ENCODE results near the gene SLC35B2. TPM values are rescaled to one million over a fixed set of nuclear protein-coding genes. Genes with fewer than 3 reads are reported as not detected.

Gene SLC35B2
- total RNA-seq, 1 experiment from 2014 or later = 90.6 TPM

DNA sequence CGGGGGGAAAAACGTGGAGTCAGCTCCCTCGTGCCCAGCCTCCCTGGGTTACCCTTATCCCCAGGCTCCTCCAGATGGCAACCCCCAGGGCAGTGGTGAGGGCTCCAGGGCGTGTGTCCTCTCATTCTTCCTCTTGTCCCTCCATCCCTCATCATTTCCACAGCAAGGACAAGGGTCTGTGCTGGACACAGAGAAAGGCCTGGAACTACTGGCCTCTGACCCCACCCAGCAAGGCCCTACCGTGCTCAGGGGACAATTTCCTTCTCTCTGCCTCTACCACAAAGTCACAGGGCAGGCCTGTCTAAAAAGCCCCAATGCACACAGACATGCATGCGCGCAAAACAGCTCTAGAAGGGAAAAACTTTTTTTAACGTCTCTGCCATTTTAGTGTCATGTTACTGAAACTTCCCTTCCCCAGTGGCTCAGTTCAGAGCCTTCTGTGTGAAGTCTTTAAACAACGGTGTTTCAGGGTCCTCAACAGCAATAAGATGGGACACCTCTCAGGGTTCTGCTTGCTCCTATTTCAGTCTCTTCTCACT, 1.1 kb upstream of the SLC35B2 start:
- intact Hi-C loops (cut with micrococcal nuclease) = no loop called here
- CTCF ChIA-PET = no interaction called here

DNA sequence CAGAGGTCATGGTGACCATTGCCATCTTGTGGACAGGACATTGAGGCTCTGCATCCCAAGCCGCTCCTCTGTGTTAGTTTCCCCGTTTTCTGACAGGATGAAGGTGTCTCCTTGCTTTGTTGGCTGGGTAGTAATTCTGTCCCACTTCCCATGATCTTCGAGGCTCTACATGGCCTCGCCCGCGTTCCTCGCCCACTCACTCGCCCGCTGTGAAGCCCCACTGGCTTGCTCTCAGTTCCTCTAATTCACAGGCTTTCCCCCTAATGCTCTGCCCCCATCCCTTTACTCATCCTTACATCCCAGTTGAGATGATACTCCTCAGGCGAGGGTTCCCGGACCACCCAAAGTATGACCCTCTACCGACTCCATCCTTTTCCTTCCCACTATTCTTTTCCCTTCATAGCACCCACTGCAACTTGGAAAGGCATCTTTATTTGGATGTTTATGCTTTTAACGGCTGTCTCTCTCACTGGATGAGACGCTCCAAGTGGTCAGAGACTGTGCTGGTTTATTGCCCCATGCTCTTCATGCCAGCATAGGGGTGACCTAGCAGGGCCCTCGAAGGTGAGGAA, 511 bp upstream of the SLC35B2 start:
- H3F3A ChIP-seq (ENCODE audit: low read length, unreplicated experiment) = peaks cover 27% of the 10 kb centered on the region
- BruUV-seq (replicated peaks) = no TSS peak
- ChIA-PET POLR2A (ENCODE audit: unreplicated experiment) (no interaction called here), CTCF (interaction anchor here (1.7 kb wide), 1 partner anchor 36 kb away, joined by 15 read pairs; no protein-coding TSS in a partner anchor)
- H3K4me2 ChIP-seq (ENCODE audit: low read length) = peak overlapping the region; percentile 100
- no peak for ATAC-seq
- H3K27ac ChIP-seq (ENCODE audit: low read length) = no peak overlapping the region
- H3K9me2 ChIP-seq (replicated peaks; ENCODE audit: low read length) = no peaks in the 10 kb centered on the region
- no peaks in the 10 kb centered on the region for H3K9me3 ChIP-seq (ENCODE audit: low read length)
- TF ChIP-seq EZH2 (IDR thresholded peaks at IDR 0.05; ENCODE audit: low read length, unreplicated experiment) (no peak), EZH2phosphoT487 (IDR thresholded peaks at IDR 0.05; ENCODE audit: borderline replicate concordance, low read length) (no peak)
- TF ChIP-seq, protein P1, sequence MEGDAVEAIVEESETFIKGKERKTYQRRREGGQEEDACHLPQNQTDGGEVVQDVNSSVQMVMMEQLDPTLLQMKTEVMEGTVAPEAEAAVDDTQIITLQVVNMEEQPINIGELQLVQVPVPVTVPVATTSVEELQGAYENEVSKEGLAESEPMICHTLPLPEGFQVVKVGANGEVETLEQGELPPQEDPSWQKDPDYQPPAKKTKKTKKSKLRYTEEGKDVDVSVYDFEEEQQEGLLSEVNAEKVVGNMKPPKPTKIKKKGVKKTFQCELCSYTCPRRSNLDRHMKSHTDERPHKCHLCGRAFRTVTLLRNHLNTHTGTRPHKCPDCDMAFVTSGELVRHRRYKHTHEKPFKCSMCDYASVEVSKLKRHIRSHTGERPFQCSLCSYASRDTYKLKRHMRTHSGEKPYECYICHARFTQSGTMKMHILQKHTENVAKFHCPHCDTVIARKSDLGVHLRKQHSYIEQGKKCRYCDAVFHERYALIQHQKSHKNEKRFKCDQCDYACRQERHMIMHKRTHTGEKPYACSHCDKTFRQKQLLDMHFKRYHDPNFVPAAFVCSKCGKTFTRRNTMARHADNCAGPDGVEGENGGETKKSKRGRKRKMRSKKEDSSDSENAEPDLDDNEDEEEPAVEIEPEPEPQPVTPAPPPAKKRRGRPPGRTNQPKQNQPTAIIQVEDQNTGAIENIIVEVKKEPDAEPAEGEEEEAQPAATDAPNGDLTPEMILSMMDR (conservative IDR thresholded peaks at IDR 0.05; ENCODE audit: low read depth, low read length) = 0 out of 2 replicates have a peak, but pooled peaks have one; percentile 18
- peaks cover 31% of the 10 kb centered on the region for H4K20me1 ChIP-seq (ENCODE audit: low read length)
- H3K79me2 ChIP-seq (ENCODE audit: low read length) = peaks cover 23% of the 10 kb centered on the region
- H3K9ac ChIP-seq (ENCODE audit: low read length) = peak overlapping the region; percentile 91; the same call in 1 of the 2 replicates
- H2AFZ ChIP-seq (ENCODE audit: low read length) = peak overlapping the region; percentile 60; the same call in 1 of the 2 replicates
- DNase-seq = no peak
- H3K4me3 ChIP-seq (ENCODE audit: low read length) = peak overlapping the region; percentile 81
- no peaks in the 10 kb centered on the region for H3K27me3 ChIP-seq (ENCODE audit: low read length)
- intact Hi-C loops (cut with micrococcal nuclease) = loop anchor here (1.0 kb wide), 1 partner anchor 86 kb away; no protein-coding TSS in a partner anchor
- peaks cover 19% of the 10 kb centered on the region for H3K36me3 ChIP-seq (ENCODE audit: low read depth, low read length)
- H3K4me1 ChIP-seq (ENCODE audit: insufficient read depth, low read length) = peaks cover 21% of the 10 kb centered on the region

More for the DNA sequence above, 1.1 kb upstream of the SLC35B2 start:
- Histone ChIP-seq H3K9ac (ENCODE audit: low read length) (no peak overlapping the region), H3K4me3 (ENCODE audit: low read length) (no peak overlapping the region), H3K4me1 (ENCODE audit: insufficient read depth, low read length) (peaks cover 26% of the 10 kb centered on the region), H3K27me3 (ENCODE audit: low read length) (no peaks in the 10 kb centered on the region), H3K4me2 (ENCODE audit: low read length) (no peak overlapping the region), H3F3A (ENCODE audit: low read length, unreplicated experiment) (peaks cover 23% of the 10 kb centered on the region), H4K20me1 (ENCODE audit: low read length) (peaks cover 26% of the 10 kb centered on the region), H3K36me3 (ENCODE audit: low read depth, low read length) (peaks cover 13% of the 10 kb centered on the region; the same call in 1 of the 2 replicates), H3K79me2 (ENCODE audit: low read length) (peaks cover 27% of the 10 kb centered on the region), H3K9me2 (replicated peaks; ENCODE audit: low read length) (no peaks in the 10 kb centered on the region), H2AFZ (ENCODE audit: low read length) (no peak overlapping the region), H3K27ac (ENCODE audit: low read length) (no peak overlapping the region), H3K9me3 (ENCODE audit: low read length) (no peaks in the 10 kb centered on the region)
- no TSS peak for BruUV-seq (replicated peaks)
- no peak for TF ChIP-seq EZH2phosphoT487 (IDR thresholded peaks at IDR 0.05; ENCODE audit: borderline replicate concordance, low read length)
- TF ChIP-seq, protein P1 (conservative IDR thresholded peaks at IDR 0.05; ENCODE audit: low read depth, low read length) = no peak
- no peak for TF ChIP-seq EZH2 (IDR thresholded peaks at IDR 0.05; ENCODE audit: low read length, unreplicated experiment)
- ATAC-seq (no peak), DNase-seq (no peak)
- POLR2A ChIA-PET (ENCODE audit: unreplicated experiment) = no interaction called here

DNA sequence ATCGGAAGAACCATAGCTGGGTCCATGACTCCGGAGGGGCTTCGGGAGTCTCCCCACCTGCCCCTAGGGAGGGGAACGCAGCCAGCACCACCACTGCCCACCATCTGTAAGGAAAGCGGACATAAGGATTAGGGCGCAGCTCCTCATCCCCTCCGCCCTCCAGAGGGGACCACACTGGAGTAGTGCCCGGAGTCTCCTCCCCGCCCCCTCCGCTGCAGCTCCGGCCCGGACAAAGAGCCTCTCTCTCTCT, 628 bp downstream of the SLC35B2 start:
- Histone ChIP-seq H3K9me3 (ENCODE audit: low read length) (no peaks in the 10 kb centered on the region), H3K4me3 (ENCODE audit: low read length) (peak overlapping the region; percentile 81), H2AFZ (ENCODE audit: low read length) (peak overlapping the region; percentile 73), H3K27ac (ENCODE audit: low read length) (peak overlapping the region; percentile 71), H3F3A (ENCODE audit: low read length, unreplicated experiment) (peaks cover 29% of the 10 kb centered on the region), H3K27me3 (ENCODE audit: low read length) (no peaks in the 10 kb centered on the region), H3K79me2 (ENCODE audit: low read length) (peaks cover 27% of the 10 kb centered on the region), H3K9me2 (replicated peaks; ENCODE audit: low read length) (no peaks in the 10 kb centered on the region), H3K36me3 (ENCODE audit: low read depth, low read length) (peaks cover 29% of the 10 kb centered on the region), H3K4me1 (ENCODE audit: insufficient read depth, low read length) (peaks cover 19% of the 10 kb centered on the region), H4K20me1 (ENCODE audit: low read length) (peaks cover 41% of the 10 kb centered on the region), H3K4me2 (ENCODE audit: low read length) (peak overlapping the region; percentile 100), H3K9ac (ENCODE audit: low read length) (peak overlapping the region; percentile 91)
- no TSS peak for BruUV-seq (replicated peaks)
- ChIA-PET POLR2A (ENCODE audit: unreplicated experiment) (interaction anchor here (0.6 to 1.3 kb wide), 4 partner anchors 9 to 144 kb away, joined by 4 to 10 read pairs (median 5); partner anchors contain the start of gene HSP90AB1), CTCF (interaction anchor here (0.6 to 1.7 kb wide), 6 partner anchors 10 to 117 kb away, joined by 3 to 15 read pairs (median 6); partner anchors contain the start of gene HSP90AB1)
- intact Hi-C loops (cut with micrococcal nuclease) = loop anchor here (1.0 kb wide), 1 partner anchor 84 kb away; no protein-coding TSS in a partner anchor
- TF ChIP-seq EZH2phosphoT487 (IDR thresholded peaks at IDR 0.05; ENCODE audit: borderline replicate concordance, low read length) (no peak), EZH2 (IDR thresholded peaks at IDR 0.05; ENCODE audit: low read length, unreplicated experiment) (no peak)
- TF ChIP-seq, protein P1 (conservative IDR thresholded peaks at IDR 0.05; ENCODE audit: low read depth, low read length) = no peak
- DNase-seq (no peak), ATAC-seq (no peak)
